ENCODE data around the gene PTGIS.
"Not testable (repeated sequence)": the region's sequence is repeated elsewhere in the genome, so short reads cannot be mapped to it uniquely, and the experiment has no call there.

Gene PTGIS

DNA sequence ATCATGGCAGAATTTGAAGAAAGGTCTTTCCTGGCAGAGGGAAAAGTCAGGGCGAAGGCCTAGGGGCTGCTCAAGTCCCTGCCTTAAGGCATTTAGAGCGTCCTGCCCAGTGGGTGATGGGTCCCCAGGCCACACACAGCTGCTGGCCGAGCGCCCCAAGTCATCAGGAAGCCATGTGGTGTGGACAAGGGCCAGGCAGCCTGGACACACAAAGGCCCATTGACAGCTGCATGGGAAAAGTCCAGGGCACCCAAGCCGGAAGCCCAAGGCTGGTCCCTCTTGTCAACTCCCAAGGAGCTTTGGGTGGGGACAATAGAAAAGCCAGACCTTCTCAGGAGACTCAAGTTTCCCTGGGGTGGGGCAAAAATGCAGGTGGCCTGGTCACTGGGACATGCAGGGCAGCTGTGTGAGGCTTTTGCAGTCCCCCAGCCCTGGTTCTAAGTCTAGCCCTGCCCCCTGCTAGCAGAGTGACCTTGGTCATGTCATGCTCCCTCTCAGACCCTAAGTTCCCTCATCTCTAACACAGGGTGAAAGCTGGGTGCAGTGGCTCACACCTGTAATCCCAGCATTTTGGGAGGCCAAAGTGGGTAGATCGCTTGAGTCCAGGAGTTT, 44.3 kb upstream of the PTGIS start:
- DNase-seq (ENCODE audit: extremely low spot score) = no peak
- POLR2A ChIA-PET = no interaction called here
- TF ChIP-seq, protein P1, sequence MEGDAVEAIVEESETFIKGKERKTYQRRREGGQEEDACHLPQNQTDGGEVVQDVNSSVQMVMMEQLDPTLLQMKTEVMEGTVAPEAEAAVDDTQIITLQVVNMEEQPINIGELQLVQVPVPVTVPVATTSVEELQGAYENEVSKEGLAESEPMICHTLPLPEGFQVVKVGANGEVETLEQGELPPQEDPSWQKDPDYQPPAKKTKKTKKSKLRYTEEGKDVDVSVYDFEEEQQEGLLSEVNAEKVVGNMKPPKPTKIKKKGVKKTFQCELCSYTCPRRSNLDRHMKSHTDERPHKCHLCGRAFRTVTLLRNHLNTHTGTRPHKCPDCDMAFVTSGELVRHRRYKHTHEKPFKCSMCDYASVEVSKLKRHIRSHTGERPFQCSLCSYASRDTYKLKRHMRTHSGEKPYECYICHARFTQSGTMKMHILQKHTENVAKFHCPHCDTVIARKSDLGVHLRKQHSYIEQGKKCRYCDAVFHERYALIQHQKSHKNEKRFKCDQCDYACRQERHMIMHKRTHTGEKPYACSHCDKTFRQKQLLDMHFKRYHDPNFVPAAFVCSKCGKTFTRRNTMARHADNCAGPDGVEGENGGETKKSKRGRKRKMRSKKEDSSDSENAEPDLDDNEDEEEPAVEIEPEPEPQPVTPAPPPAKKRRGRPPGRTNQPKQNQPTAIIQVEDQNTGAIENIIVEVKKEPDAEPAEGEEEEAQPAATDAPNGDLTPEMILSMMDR (IDR thresholded peaks at IDR 0.05; ENCODE audit: control extremely low read depth, extremely low read depth, low read depth, missing control alignments) = no peak
- CTCF ChIA-PET = interaction anchor here (0.7 to 7.1 kb wide), 19 partner anchors 9 to 400 kb away, joined by 3 to 75 read pairs (median 4); no protein-coding TSS in a partner anchor

DNA sequence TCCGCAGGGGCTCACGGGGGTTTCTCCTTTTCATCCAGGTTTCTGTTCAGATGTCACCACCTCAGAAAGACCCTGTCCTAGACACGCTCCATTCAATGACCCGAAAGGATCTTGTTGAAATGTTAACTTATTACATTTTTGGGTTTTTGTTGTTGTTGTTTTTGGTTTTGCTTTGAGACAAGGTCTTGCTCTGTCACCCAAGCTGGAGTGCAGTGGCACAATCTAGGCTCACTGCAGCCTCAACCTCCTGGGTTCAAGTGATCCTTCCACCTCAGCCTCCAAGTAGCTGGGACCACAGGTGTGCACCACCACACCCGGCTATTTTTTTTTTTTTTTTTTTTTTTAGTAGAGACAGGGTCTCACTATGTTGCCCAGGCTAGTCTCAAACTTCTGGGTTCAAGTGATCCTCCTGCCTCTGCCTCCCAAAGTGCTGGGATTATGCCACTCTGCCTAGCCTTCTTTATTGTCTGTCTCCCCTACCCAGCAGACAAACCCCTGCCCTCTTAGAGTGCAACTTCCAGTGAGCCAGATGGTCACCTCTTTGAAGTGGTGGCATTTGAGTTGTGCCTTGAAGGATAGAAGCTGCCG, 43.7 kb upstream of the PTGIS start:
- ChIA-PET POLR2A (interaction anchor here (0.6 kb wide), 1 partner anchor 96 kb away, joined by 3 read pairs; no protein-coding TSS in a partner anchor), CTCF (interaction anchor here (0.7 to 7.1 kb wide), 18 partner anchors 8 to 302 kb away, joined by 3 to 75 read pairs (median 4); no protein-coding TSS in a partner anchor)
- DNase-seq (ENCODE audit: extremely low spot score) = not testable (repeated sequence)

DNA sequence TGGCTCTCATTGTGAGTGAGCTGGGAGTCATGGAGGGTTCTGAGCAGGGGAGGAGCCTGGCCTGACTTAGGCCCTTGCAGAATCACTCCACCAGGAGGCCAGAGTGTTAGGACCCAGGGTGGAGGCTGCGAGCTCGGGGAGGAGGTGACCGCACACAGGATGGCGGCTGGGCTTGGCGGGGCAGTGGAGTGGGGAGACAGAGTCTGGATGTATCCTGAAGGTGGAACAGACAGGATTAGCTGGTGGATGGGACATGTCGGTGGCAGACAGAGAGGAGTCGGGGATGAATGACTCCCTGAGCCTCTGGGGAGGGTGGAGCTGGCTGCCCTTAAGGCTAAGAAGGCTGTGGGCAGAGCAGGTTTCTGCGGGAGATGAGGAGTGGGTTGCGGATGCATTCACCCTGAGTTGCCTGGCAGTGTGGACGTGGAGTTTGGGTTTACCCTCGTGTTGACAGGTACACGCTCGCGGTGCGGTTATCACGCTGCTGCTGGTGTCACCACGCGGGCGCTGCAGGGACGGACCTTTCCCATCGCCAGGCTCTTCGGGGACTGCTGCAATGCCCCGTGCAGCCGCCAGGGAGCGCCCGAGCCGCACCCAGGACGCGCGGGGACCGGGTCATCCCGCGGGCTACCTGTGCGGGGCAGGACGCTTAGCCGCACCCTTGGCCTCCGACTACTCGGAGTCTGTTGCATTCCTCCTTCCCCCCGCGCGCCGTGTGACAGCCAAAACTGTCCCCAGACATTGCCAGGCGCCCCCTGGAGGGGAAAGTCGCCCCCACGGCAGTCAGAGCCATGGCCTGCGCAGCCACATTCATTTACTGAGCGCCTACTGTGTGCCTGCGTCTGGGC, 43.0 kb upstream of the PTGIS start:
- CTCF ChIA-PET = interaction anchor here (0.7 to 11.3 kb wide), 43 partner anchors 10 to 326 kb away, joined by 3 to 169 read pairs (median 4); partner anchors contain the start of genes RNF114 and SPATA2
- DNase-seq (ENCODE audit: extremely low spot score) = peak; percentile 87
- TF ChIP-seq, protein P1 (IDR thresholded peaks at IDR 0.05; ENCODE audit: control extremely low read depth, extremely low read depth, low read depth, missing control alignments) = peak; percentile 97
- POLR2A ChIA-PET = interaction anchor here (0.6 kb wide), 1 partner anchor 97 kb away, joined by 3 read pairs; no protein-coding TSS in a partner anchor

DNA sequence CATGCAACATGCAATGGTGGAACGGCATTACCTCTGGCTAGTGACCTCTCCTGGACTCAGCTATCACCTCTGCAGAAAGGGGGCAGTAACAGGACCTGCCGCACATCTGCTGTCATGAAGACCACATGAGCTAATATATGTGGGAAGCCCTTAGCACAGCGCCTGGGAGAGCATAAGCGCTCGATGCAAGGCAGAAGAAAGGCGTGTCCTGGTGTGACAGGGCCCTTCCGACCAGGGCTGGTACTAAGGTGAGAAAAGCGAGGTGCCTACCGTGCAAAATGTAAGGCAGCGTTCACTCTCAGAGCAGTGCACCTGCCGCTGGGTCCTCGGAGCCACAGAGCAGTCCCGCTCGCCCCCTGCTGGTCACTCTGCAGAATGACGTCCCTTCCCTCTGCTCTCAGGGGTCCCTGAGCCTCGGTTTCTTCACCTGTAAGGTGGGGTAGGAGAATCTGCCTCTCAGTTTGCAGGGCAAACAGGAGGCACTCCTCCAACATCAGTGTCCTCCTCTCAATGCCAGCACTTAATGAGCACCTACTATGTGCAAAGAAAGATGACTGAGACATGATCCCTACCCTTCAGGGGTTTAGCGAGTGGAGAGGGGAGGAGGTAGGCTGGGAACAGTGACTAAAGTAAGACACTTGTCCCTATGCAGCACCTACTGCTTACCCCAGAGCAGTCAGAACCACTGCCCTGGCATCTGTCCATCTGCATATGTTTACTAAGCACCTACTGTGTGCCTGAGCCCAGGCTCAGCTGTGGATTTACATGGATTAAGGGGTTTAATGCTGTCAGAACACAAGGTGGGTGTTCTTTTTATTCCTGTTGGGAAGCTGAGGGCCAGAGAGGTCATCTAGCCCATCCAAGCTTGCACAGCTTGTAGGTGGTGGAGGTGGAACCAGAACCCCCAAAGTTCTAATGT, 41.1 kb upstream of the PTGIS start:
- ChIA-PET POLR2A (no interaction called here), CTCF (interaction anchor here (0.6 to 11.3 kb wide), 72 partner anchors 9 to 328 kb away, joined by 3 to 169 read pairs (median 5); partner anchors contain the start of gene RNF114)
- TF ChIP-seq, protein P1 (IDR thresholded peaks at IDR 0.05; ENCODE audit: control extremely low read depth, extremely low read depth, low read depth, missing control alignments) = peak; percentile 90
- peak; percentile 80 for DNase-seq (ENCODE audit: extremely low spot score)

DNA sequence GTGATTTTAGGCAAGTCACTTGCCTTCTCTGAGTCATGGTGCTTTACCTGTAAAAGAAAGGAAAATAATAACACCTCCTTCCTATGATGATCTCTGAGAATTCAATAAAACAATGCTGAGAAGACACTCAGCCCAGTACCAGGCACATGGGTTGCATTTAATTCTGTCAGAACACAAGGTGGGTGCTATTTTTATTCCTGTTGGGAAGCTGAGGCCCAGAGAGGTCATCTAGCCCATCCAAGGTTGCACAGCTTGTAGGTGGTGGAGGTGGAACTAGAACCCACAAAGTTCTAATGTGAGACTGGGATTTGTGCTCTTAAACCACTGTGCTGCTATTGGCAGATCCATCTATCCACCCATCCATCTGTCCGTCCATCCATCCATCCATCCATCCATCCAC, 39.6 kb upstream of the PTGIS start:
- POLR2A ChIA-PET = no interaction called here
- no peak for DNase-seq (ENCODE audit: extremely low spot score)
- CTCF ChIA-PET = interaction anchor here (0.9 to 11.3 kb wide), 15 partner anchors 15 to 324 kb away, joined by 3 to 169 read pairs (median 10); no protein-coding TSS in a partner anchor
- TF ChIP-seq, protein P1 (IDR thresholded peaks at IDR 0.05; ENCODE audit: control extremely low read depth, extremely low read depth, low read depth, missing control alignments) = no peak

DNA sequence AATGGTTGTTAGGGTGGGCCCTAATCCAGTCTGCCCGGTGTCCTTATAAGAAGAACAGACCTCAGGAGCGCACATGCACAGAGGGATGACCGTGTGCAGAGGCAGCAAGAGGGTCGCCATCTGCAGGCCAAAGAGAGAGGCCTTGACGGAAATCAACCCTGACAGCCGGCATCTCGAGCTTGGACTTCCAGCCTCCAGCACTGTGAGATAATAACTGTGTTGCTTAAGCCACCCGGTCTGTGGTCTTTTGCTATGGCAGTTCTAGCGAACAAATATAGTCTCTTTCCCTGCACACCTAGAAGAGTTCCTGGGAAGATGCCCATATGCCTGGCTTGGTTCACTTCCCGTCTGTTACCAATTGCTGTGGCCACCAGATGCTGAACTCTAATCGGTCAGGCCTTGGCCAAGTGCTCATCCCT, 35.3 kb upstream of the PTGIS start:
- ChIA-PET CTCF (interaction anchor here (1.0 to 11.3 kb wide), 6 partner anchors 8 to 269 kb away, joined by 3 to 169 read pairs (median 4); no protein-coding TSS in a partner anchor), POLR2A (no interaction called here)
- TF ChIP-seq, protein P1 (IDR thresholded peaks at IDR 0.05; ENCODE audit: control extremely low read depth, extremely low read depth, low read depth, missing control alignments) = no peak
- no peak for DNase-seq (ENCODE audit: extremely low spot score)

All from GM10248 (cell line).